Ammon's horn (tissue), 1 donor: ENCODE results near the gene MBTPS1.
A peak's percentile ranks its signal among the peaks of the same experiment; 100 is the strongest.

ENCODE experiments used
- DNase-seq: peaks from one replicate; pipeline ENCODE4 v3.0.0-alpha.2; 2016; ENCODE audit warnings: low spot score

Gene MBTPS1

DNA sequence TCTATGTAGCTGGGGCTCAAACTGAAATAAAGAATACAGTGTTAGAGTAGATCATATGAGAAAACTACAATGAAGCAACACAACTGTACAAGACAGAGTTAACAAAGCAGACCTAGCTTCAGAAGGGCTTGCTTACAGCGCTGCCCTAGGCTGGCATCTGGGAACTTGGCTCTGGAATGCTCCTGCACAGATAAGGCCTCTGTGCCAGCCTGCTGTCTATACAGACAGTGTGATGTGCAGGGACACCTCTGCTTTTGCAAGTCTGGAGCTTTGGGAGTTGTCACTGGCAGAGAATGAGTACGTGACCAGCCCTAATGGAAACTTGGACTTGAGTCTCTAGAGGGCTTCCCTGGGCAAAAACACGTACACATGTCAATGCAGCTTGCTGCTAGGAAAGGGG, 42.0 kb downstream of the MBTPS1 start:
- no peak for DNase-seq

DNA sequence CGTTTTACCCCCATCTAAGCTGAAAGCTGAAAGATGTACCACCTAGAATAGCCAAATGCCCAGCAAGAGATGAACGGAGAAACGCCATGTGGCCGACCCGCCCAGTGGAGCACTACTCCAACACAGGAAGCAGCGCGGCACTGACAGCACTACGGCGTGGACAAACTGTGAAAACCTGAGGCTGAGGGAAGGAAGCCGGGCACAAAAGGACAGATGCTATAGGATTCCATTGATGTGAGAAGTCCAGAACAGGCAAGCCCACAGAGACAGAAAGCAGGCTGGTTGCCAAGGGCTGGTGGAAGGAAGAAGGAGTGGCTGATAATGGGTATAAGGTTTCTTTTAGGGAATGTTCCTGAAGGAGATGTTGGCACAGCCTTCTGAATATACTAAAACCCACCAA, 44.7 kb downstream of the MBTPS1 start:
- DNase-seq = no peak

DNA sequence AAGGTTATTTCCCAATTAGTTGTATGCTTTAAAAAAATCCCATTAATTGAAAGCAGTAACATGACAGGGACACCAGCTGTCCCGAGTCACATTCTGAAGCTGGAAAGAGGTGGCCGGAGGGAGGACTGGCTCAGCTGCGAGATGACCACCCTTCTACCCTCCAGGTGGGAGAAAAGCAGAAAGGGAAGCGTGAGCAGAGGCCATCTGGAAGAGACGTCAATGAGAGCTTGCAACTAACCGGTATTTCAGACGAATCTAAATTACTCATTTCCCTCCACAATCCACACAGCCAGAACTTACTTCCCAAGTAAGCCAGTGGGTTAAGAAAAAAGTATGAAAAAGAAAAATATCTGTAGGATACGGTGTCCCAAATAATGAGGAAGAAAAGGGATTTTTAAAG, 45.6 kb downstream of the MBTPS1 start:
- DNase-seq = no peak

DNA sequence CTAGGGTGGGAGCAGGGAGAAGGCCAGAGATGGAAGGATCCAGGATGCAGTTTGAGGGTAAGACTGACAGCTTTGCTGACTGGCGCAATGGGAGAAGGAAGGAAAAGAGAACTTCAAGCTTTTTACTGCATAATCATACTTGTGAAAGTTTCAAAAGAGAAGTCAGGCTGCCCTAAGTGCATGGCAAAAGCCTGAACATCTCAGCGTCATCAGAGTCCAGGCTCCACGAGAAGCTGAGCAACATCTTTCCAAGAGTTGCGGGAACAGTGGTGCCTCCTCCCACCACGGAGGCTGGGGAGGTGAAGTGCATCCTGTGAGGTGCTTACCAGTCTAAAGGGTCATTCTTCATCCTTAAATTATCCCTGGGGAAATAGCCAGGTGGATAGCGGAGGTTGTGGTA, 47.2 kb downstream of the MBTPS1 start:
- DNase-seq = peak; percentile 51

DNA sequence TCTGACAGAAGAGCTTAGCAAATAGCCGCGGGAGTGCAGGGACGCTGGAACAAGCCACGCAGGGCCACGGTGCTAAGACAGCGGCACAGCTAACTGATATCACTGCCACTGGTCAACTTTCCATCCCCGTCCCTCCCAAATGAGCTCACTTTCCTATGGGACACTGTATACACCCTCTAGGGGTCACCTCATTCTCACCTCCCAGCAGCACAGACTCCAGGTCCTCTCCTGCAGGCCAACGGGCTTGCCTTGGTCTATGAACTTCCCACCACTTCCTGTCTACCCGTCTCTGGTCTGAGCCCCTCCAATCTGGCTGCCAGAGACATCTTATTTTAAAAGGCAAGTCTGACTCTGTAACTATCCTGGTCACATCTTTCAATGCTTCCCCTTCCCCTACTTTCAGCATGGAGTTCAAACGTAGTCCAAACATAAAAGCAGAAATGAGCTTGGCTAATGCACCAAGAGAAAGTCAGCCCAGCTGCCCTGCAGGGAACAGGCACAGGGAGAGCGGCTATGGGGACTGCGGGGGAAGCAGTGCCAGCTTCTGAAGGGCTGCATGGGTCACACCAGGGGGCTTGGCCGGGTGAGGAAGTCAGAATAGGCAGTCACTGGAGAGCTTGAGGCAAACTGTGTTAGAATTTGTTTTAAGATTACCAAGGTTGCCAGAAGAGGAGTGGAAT, 47.8 kb downstream of the MBTPS1 start:
- no peak for DNase-seq

GRCh38 chr16:84068041-84068440, 48.7 kb downstream of the MBTPS1 start:
- DNase-seq = no peak

DNA sequence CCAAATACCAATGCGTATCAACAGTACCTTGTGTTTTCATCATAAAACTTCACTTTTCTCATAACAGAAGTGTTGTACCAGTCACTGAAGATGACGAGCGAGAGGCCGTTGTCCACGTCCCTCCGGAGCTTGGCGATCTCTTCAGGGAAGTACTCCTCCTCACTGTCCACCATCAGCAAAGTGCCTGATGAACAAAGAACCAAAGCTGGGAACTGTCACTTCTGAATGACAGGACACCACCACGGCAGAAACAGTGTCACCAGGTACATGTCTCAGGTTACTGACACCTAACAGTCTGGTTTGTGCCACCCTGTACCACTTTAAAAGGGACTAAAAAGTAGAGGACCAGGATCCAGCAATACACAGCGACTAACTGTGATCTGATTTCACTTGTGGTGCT, 49.1 kb downstream of the MBTPS1 start:
- DNase-seq = no peak

DNA sequence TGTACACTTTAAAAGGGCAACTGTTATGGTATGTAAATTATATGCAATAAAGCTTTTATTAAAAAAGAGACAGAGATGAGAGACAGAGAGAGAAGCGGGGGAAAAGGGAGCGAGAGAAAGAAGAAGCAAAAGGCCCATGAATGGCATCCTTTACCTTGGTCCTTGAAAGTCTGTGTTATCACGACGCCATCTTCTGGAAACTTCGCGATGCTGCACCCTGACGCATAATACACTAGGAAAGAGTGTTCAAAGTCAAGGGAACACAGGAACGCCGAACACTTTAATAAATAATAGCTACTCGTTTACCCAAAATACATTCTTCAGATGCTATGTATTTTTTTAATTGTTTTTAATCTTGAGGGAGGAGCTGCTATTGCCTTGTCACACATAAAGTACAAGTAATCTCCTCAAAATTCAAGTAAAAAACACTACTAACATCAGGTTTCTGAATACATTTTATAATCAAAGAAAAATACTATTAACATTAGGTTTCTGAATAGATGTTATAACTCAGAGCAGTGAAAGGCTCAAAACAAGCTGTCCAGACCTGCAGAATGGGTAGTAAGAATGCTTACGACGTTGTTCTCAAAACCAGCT, 51.1 kb downstream of the MBTPS1 start:
- DNase-seq = peak; percentile 79

GRCh38 chr16:84063980-84064379, 52.8 kb downstream of the MBTPS1 start:
- DNase-seq = no peak

GRCh38 chr16:84062734-84063640, 53.8 kb downstream of the MBTPS1 start:
- DNase-seq = peak; percentile 77

DNA sequence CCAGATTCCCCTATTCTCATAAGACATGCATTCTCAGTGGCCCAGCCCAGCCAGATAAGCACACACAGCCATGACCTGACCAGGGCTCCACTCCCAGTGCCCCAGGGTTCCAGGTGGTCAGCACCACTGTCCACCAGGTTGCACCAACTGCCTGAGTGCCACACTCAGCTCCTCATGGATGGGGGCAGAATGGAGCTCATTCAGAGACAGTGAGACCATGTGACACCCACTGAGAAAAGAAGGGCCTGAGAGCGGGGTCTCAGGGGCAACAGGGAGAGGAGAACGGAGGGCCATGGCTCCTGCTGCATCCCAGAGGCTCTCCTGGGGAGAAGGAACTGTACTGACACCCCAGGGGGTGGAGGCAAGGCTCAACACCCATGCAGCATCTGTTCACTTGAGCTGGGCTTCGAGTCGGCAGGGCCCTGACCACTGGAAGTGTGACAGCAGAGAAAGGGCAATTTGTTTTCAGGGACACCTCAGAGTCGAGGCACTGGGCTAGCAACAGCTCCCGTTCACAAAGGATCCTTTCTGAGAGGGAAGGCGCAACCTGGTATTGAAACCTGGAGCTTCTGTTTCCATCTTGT, 55.4 kb downstream of the MBTPS1 start:
- no peak for DNase-seq

GRCh38 chr16:84059946-84060901, 56.5 kb downstream of the MBTPS1 start:
- DNase-seq = no peak

GRCh38 chr16:84059111-84059510, 57.6 kb downstream of the MBTPS1 start:
- DNase-seq = no peak

GRCh38 chr16:84058664-84059063, 58.1 kb downstream of the MBTPS1 start:
- no peak for DNase-seq

DNA sequence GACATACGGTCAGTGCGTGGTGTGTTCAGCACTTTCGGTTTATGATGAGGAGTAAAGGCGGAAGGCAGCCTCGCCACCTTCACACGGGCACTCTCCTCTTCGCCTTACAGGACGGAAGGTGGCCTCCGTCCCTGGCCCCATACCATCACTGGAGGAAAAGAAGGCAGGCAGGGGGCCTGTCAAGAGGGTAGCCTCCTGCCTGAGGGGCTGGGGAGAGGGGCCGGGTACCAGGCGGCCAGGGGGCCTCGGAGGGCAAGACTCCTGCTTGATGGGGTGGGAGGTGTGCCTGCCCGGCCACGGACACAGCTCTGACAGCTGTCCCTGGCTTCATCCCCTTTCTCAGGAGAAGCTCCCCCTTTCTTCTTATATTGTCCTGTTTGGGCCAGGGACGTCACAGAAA, 58.5 kb downstream of the MBTPS1 start:
- no peak for DNase-seq

GRCh38 chr16:84056933-84057332, 59.8 kb downstream of the MBTPS1 start:
- no peak for DNase-seq

DNA sequence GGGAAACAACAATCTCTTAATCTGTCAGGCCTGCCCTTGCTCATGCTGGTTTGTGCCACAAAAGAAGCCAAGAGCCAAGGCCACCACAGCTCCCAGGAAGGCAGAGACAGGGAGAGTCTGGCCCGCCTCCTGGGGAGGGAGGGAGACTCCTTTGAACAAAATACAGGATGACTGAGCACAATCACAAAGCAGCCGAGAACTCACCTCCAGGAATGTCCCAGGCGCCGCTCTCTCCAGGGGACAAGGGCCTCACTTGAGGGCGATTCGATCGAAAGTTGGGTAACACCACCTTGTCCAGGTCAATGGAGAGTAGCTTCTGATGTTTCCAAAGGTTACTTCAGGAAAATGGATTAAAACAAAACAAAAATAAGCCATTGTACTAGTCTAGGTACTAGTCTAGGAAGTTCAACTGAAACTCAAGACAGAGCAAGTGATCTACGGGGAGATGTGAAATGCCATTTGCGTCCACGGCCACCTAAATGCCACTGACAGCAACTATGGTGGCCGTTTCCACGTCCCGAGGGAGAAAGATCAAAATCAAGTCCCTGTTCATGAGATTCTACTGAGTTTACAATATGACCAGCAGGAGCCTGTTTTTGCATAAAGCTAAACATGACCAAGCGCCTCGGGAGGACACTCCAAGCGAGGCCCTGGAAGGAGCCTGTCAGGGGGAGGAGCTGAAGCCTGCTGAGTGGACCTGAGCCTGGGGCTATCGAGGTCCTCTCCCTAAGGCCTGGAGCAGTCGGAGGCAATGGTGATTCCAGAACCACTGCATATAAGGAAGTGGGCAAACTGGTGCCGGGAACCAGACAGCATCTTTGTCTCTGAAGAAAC, 60.7 kb downstream of the MBTPS1 start:
- DNase-seq = no peak

- no peak for DNase-seq
These were observed 61.4 kb downstream of the MBTPS1 start for GRCh38 chr16:84055366-84055765.

DNA sequence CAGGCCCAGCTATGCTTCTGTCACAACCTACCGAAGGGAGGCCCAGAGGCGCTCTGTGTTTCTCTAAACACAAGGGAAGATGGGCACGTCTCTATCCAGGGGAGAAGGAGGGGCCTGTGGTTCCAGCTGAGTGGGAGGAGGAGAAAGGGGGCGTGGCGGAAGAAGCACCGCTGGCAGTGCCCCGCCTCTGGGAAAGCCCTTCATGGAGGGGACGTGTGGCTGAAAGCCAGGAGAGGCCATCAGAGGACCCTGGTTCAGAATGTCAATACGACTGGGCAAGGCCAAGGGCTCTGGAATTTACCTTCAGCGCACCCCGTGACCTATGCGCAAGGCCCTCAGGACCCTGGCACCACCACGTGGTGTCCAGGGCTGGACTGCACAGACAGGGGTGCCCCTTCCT, 61.8 kb downstream of the MBTPS1 start:
- no peak for DNase-seq

DNA sequence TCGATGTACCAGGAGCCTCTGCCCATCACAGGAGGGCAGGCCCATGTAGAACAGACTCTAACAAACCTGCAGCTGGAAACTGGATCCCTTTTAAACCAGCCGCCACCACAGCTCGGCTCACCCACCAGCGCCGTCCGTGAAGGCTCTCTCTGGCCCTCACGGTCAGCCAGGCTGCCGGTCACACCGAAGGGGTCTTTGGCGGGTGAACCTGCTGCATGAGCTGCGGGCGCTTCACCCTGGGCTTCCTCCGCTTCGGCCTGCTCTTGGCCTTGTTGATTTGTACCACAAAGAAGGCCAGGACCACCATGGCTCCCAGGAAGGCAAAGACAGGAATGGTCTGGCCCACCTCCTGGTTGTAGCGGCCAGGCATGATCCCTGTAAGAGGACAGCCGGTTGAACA, 62.5 kb downstream of the MBTPS1 start:
- no peak for DNase-seq

DNA sequence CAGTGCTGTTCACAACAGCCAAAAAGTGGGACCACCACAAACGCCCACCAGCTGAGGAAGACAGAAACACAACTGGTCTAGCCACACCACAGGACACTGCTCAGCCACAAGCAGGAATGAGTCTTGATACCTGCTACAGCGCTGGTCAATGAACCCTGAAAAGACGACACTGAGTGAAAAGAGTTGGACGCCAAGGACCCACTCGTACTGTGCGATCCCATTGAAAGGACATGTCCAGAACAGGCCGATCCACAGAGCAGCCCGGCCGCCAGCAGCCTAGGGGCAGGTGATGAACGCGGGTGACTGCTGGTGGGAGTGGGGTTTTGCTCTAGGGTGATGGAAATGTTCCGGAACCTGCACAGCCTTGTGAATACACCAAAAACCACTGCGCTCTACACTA, 63.5 kb downstream of the MBTPS1 start:
- DNase-seq = no peak
